Astrocyte of the cerebellum (primary cell): Measurements from ENCODE around the gene USP48.

Experiments used
- DNase-seq: peaks from one replicate; pipeline ENCODE4 v3.0.0-alpha.2; 2011; ENCODE audit warnings: low read depth
- H3K4me3 ChIP-seq: 2 replicates; pipeline ENCODE4 v1.5.1; 2011; ENCODE audit warnings: mild to moderate bottlenecking, low read depth, low read length, moderate library complexity
- in situ Hi-C: cut with HindIII; loops from 2 replicates; pipeline ENCODE4 v1.10.0; 2017; ENCODE audit warnings: low sequenced_read_pairs
- TF ChIP-seq, protein P1 (sequence below): IDR thresholded peaks from 2 replicates; pipeline ENCODE4 v1.5.1; 2012; ENCODE audit warnings: low read length, low read depth, moderate library complexity, mild to moderate bottlenecking; ENCODE audit errors: missing control alignments

USP48 gene

DNA sequence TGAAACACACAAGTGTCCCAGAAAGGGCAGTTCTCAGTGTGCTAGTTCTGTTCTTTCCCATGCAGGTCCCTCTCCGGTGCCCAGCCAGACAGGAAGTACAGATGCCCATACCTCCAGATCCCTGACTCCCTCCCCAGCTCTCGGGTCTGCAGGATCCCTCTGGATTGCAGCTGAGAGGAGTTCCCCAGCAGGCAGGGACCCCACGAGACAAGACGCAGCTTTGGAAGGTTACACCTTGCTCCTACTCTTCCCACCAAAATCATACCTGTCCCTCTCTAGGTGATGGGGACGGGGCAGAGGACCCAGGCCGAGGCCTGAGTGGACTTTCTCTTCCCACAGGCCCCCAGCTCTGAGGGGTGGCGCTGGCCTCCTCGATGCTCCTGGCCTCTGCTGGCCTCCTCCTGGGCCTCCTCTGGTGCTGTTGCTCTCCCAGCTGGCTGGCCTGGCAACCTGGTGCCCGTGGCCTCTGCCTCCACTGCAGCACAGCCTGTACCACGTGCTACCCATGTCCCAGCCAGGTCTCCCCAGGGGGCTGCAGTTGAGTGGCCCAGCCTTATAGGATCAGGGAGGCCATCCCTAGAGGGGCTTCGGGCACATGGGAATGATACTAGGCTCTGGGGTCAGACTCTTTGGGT, 38.6 kb upstream of the USP48 start:
- DNase-seq: no peak
- in situ Hi-C loops: no loop called here
- H3K4me3 ChIP-seq: no peak overlapping the region
- TF ChIP-seq, protein P1, sequence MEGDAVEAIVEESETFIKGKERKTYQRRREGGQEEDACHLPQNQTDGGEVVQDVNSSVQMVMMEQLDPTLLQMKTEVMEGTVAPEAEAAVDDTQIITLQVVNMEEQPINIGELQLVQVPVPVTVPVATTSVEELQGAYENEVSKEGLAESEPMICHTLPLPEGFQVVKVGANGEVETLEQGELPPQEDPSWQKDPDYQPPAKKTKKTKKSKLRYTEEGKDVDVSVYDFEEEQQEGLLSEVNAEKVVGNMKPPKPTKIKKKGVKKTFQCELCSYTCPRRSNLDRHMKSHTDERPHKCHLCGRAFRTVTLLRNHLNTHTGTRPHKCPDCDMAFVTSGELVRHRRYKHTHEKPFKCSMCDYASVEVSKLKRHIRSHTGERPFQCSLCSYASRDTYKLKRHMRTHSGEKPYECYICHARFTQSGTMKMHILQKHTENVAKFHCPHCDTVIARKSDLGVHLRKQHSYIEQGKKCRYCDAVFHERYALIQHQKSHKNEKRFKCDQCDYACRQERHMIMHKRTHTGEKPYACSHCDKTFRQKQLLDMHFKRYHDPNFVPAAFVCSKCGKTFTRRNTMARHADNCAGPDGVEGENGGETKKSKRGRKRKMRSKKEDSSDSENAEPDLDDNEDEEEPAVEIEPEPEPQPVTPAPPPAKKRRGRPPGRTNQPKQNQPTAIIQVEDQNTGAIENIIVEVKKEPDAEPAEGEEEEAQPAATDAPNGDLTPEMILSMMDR: no peak

DNA sequence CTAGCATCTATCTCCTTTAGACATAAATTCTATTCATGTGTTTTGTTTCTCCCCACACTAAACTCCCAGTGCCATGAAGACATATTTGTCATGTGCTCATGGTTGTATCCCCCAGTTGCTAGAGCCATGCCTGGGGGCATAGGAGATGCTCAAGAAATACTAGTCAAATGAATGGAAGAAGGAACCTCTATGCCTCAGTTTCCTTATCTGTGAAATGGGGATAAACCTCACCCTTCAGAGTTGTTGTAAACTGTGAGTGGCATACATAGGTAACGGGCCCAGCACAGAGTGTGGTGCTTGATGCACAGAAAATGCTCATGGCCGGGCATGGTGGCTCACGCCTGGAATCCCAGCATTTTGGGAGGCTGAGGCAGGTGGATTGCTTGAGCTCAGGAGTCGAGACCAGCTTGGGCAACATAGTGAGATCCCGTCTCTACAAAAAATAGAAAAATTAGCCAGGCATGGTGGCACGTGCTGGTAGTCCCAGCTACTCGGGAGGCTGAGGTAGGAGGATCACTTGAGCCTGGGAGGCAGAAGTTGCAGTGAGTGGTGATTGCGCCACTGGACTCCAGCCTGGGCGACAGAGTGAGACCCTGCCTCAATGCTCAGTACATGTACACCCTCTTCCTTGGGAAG, 37.8 kb upstream of the USP48 start:
- no peak overlapping the region for H3K4me3 ChIP-seq
- TF ChIP-seq, protein P1: no peak
- no peak for DNase-seq
- in situ Hi-C loops: no loop called here

DNA sequence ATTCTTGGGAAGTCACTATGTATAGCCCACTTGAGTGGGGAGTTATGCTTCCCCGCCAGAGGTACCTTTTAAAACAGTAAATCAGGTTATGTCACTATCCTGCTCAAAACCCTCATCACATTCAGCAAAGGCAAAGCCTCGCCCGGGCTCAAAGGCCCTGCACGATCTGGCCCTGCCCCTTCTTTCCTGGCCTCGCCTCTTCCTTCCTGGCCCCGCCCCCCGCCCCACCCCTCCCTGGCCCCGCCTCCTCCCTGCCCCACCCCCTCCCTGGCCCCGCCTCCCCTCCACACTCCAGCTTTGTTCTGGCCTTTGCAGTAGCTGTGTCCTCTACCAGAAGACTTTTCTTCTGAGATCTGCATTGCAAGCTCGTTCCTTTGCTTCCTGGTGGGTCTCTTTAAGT, 35.7 kb upstream of the USP48 start:
- H3K4me3 ChIP-seq: no peak overlapping the region
- DNase-seq: no peak
- TF ChIP-seq, protein P1: no peak
- in situ Hi-C loops: no loop called here

DNA sequence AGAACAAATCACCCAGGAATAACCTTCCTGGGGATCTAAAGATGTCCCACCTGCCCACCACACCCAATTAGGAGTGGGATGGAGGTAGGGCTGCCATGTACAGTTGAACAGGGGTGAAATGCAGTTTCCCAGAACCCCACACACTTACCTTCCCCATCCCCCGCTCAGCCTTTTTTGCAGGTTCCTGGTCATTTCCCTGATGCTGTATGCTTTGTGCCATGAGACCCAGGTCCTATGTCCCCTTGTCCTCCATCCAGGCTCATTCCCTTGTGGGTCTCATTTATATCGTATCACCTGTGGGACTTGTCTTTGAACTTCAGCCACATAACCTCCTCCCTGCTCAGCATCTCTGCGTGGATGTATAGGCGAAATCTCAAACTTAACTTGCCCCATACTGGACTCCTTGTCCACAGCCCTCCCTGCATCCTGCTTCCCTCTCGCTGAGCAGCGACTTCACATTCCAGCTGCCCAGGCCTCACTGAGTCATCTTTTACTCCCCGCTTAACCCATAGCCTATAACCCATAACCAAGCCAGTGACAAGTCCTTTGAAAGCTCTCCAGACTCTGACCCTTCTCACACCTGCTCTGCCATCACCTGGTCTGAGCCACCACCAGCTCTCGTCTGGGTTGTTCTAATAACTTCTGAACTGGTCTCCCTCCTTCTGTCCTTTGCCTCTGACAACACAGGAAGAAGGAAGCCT, 33.8 kb upstream of the USP48 start:
- TF ChIP-seq, protein P1: no peak
- DNase-seq: peak; percentile 22
- in situ Hi-C loops: no loop called here
- no peak overlapping the region for H3K4me3 ChIP-seq

DNA sequence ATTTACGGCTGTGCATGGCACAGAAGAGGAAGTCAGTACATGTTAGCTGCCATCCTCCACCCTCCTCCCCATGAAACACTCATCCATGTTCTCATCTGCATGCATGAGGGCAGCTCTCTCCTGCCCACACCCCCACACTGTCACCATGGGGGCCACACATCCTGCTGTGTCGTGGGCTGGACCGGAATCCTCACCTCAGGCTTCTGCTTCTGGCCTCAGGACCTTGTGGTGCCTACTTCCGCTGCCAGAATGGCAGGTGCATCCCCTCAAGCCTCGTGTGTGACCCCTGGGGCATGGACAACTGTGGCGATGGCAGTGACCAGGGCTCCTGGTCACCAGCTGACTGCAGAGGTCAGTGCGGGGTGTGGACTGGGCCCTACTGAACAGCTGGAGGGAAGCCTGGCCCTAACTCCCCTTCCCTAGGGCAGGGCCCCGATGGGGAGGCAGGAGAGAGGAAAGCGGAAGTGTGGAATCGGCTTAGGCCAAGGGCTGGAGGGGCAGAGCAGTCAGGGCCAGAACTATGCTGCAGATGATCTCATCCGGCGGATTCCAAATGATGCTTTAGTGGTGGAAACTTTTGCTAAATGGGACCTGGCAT, 32.9 kb upstream of the USP48 start:
- in situ Hi-C loops: no loop called here
- TF ChIP-seq, protein P1: no peak
- H3K4me3 ChIP-seq: no peak overlapping the region
- no peak for DNase-seq

- TF ChIP-seq, protein P1: no peak
- in situ Hi-C loops: no loop called here
- DNase-seq: no peak
- H3K4me3 ChIP-seq: no peak overlapping the region
Observed at GRCh38 chr1:21814981-21815582, 32.1 kb upstream of the USP48 start.
